Fibroblast of lung (primary cell): ENCODE results near the gene EDRF1. TPM values are rescaled to one million over a fixed set of nuclear protein-coding genes. Genes with fewer than 3 reads are reported as not detected.

Experiments
- DNase-seq, 2 donors: peaks; one replicate each; pipeline versions ENCODE4 v3.0.0 to v3.0.0-alpha.2; 2010; ENCODE audit warnings: low read depth in 2 of 2
- H2AFZ ChIP-seq: 2 replicates; pipeline ENCODE4 v1.5.1; 2012; ENCODE audit warnings: low read length, control low read depth, inconsistent platforms
- H3K27ac ChIP-seq: 2 replicates; pipeline ENCODE4 v1.5.1; 2011; ENCODE audit warnings: low read length, control low read depth; ENCODE audit not compliant: insufficient read depth
- H3K27me3 ChIP-seq: 2 replicates; pipeline ENCODE4 v1.5.1; 2011; ENCODE audit warnings: mild to moderate bottlenecking, low read length; ENCODE audit not compliant: control insufficient read depth, insufficient read depth
- H3K36me3 ChIP-seq: 2 replicates; pipeline ENCODE4 v1.5.1; 2011; ENCODE audit warnings: low read length; ENCODE audit not compliant: control insufficient read depth, insufficient read depth
- H3K4me1 ChIP-seq: 2 replicates; pipeline ENCODE4 v1.5.1; 2011; ENCODE audit warnings: low read length; ENCODE audit not compliant: control insufficient read depth, insufficient read depth; ENCODE audit errors: extremely low read depth
- H3K4me2 ChIP-seq: 2 replicates; pipeline ENCODE4 v1.5.1; 2011; ENCODE audit warnings: low read length, control low read depth; ENCODE audit not compliant: insufficient read depth; ENCODE audit errors: extremely low read depth
- H3K4me3 ChIP-seq, 4 experiments: fragments of 200-600 bp in 1 of 4; sonication (generic) in 1 of 4; replicated peaks in 1 of 4; 2 replicates each; pipeline ENCODE4 v1.5.1; 2011 to 2016; ENCODE audit warnings: low read length in 4 of 4, low read depth in 3 of 4, mild to moderate bottlenecking in 3 of 4, control low read depth in 2 of 4, inconsistent platforms in 1 of 4, mixed read lengths in 1 of 4; ENCODE audit not compliant: insufficient read depth in 1 of 4; ENCODE audit errors: control extremely low read depth in 1 of 4
- H3K79me2 ChIP-seq: 2 replicates; pipeline ENCODE4 v1.5.1; 2012; ENCODE audit warnings: mild to moderate bottlenecking, low read length, inconsistent platforms; ENCODE audit not compliant: control insufficient read depth, insufficient read depth
- H3K9ac ChIP-seq: 2 replicates; pipeline ENCODE4 v1.5.1; 2011; ENCODE audit warnings: mild to moderate bottlenecking, low read length, control low read depth; ENCODE audit not compliant: insufficient read depth
- H3K9me3 ChIP-seq: 2 replicates; pipeline ENCODE4 v1.5.1; 2012; ENCODE audit warnings: low read depth, low read length; ENCODE audit not compliant: control insufficient read depth, insufficient read depth
- H4K20me1 ChIP-seq: 2 replicates; pipeline ENCODE4 v1.5.1; 2011; ENCODE audit warnings: low read length; ENCODE audit not compliant: control insufficient read depth, insufficient read depth; ENCODE audit errors: extremely low read depth
- EZH2 ChIP-seq: IDR thresholded peaks from 2 replicates; pipeline ENCODE4 v1.5.1; 2012; ENCODE audit warnings: low read length, control low read depth, mild to moderate bottlenecking; ENCODE audit errors: missing control alignments
- polyA plus RNA-seq, 2 donors: library from polyadenylated mRNA; depleted of rRNA in 1 of 2; stranded (reverse) in 1 of 2; unstranded in 1 of 2; fragments of >200 nt; gene quantifications; 2 replicates each; pipeline ENCODE4 v1.2.1, GENCODE V29; 2011 to 2012; ENCODE audit warnings: missing spikeins in 1 of 2
- total RNA-seq: library from RNA; depleted of rRNA; stranded (reverse); fragments of >200 nt; gene quantifications from 2 replicates; pipeline ENCODE4 v1.2.1, GENCODE V29; 2014
- TF ChIP-seq, protein P1 (sequence below), 2 donors: IDR thresholded peaks in 1 of 2; conservative IDR thresholded peaks in 1 of 2; 1 replicate in 1 of 2; 2 replicates in 1 of 2; pipeline ENCODE4 v1.5.1; 2011 to 2012; ENCODE audit warnings: low read length in 2 of 2, control low read depth in 1 of 2, inconsistent platforms in 1 of 2, low read depth in 1 of 2, mild to moderate bottlenecking in 1 of 2

The EDRF1 gene
- total and polyA plus RNA-seq, 2 donors (not counting 1 experiment from before 2014, with no cell fraction given) = 19.9 to 25.3 TPM

DNA sequence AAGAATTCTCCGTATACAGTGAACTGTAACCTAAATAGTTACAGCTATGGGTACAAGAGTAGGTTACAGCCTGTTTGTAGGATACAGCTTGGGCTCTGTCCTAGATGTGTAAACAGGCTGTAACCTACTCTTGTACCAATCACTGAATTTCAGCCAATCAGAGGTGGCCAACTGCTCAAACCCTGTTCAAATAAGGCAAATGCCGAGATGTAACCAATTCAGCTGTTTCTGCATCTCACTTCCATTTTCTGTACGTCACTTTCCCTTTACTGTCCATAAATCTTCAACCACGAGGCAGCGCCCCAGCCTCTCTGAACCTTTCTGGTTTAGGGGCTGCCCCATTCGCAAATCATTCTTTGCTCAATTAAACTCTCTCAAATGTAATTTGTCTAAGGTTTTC, 64.4 kb downstream of the EDRF1 start:
- TF ChIP-seq EZH2 = no peak
- TF ChIP-seq, protein P1, sequence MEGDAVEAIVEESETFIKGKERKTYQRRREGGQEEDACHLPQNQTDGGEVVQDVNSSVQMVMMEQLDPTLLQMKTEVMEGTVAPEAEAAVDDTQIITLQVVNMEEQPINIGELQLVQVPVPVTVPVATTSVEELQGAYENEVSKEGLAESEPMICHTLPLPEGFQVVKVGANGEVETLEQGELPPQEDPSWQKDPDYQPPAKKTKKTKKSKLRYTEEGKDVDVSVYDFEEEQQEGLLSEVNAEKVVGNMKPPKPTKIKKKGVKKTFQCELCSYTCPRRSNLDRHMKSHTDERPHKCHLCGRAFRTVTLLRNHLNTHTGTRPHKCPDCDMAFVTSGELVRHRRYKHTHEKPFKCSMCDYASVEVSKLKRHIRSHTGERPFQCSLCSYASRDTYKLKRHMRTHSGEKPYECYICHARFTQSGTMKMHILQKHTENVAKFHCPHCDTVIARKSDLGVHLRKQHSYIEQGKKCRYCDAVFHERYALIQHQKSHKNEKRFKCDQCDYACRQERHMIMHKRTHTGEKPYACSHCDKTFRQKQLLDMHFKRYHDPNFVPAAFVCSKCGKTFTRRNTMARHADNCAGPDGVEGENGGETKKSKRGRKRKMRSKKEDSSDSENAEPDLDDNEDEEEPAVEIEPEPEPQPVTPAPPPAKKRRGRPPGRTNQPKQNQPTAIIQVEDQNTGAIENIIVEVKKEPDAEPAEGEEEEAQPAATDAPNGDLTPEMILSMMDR (conservative IDR thresholded peaks at IDR 0.05 in 1 of 2, IDR thresholded peaks at IDR 0.05 in 1 of 2; ENCODE audit: low read depth in 1 of 2, low read length in 2 of 2) = no peak
- no peaks in the 10 kb centered on the region for H4K20me1 ChIP-seq
- H3K9ac ChIP-seq = no peak overlapping the region
- H2AFZ ChIP-seq = no peak overlapping the region
- peaks cover 2% of the 10 kb centered on the region for H3K27me3 ChIP-seq
- no peak overlapping the region for H3K27ac ChIP-seq
- no peaks in the 10 kb centered on the region for H3K79me2 ChIP-seq
- peak in 1 of 2 donors; percentile 44 for DNase-seq
- no peaks in the 10 kb centered on the region for H3K4me1 ChIP-seq
- no peak overlapping the region for H3K4me3 ChIP-seq
- no peaks in the 10 kb centered on the region for H3K36me3 ChIP-seq
- no peaks in the 10 kb centered on the region for H3K9me3 ChIP-seq
- no peak overlapping the region for H3K4me2 ChIP-seq

DNA sequence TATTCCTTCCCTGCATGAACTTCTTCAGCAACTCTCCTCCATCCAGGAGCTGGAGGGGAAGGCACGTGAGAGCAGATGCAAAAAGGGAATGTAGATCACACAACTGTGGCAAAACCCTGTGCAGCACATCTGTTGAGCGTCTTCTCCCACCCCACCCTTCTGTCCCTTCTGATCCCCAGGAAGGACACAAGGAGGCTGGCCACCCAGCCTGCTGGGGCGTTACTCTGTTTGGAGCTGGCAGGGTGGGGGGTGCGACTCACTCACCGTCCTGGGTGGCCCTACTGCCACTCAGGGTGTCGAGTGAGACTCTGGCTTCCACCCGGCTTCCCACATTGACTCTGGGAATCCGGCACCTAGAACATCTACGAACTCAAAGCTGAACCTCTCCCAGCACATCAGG, 66.3 kb downstream of the EDRF1 start:
- no peaks in the 10 kb centered on the region for H3K4me1 ChIP-seq
- H3K9ac ChIP-seq = no peak overlapping the region
- DNase-seq = no peak
- no peak for TF ChIP-seq EZH2
- TF ChIP-seq, protein P1 (conservative IDR thresholded peaks at IDR 0.05 in 1 of 2, IDR thresholded peaks at IDR 0.05 in 1 of 2; ENCODE audit: low read depth in 1 of 2, low read length in 2 of 2) = no peak
- no peak overlapping the region for H3K27ac ChIP-seq
- no peak overlapping the region for H3K4me3 ChIP-seq
- no peaks in the 10 kb centered on the region for H3K27me3 ChIP-seq
- no peak overlapping the region for H3K4me2 ChIP-seq
- H2AFZ ChIP-seq = no peak overlapping the region
- H4K20me1 ChIP-seq = no peaks in the 10 kb centered on the region
- H3K79me2 ChIP-seq = no peaks in the 10 kb centered on the region
- no peaks in the 10 kb centered on the region for H3K9me3 ChIP-seq
- no peaks in the 10 kb centered on the region for H3K36me3 ChIP-seq

DNA sequence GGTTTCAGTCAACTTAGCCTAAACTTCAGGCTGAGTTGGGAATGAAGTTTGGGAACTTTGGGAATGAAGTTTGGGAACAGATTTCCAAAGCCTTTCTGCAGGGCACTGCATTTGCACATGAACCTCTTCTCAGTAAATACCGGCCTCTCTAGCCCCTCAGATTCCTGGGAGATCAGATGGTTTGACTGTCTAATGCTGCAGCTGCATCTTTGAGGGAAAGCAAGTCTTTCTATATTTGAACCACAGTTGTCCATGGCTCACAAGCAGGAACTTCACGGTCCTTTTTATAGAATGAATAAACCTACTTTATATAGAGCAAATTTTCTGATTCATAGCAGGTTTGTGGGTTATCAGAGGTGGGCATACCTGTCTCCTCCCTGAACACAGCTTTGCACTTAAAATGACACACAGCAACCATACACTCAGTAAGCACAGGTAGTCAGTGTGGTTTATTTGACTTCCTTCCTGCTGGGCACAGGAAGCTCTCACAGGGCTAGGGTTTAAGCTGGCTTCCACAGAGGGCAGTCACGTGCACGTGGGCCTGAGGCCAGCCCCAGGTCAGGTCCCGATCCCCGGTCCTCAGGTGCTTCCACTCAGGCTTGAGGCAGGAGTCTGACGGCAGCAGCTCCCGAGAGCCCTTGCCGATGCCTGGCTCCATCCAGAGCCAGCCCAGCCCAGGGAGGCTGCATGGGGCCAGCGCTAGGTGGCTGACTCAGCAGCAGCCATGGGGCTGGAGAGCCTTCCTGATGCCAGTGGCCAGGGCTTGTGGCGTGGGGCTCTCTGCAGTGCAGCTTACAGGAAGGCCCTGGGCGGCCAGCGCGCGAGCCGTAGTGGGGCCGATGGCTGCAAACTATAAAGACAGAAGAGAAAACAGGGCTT, 68.9 kb downstream of the EDRF1 start:
- no peak overlapping the region for H3K4me3 ChIP-seq
- H3K27me3 ChIP-seq = no peaks in the 10 kb centered on the region
- TF ChIP-seq, protein P1 (conservative IDR thresholded peaks at IDR 0.05 in 1 of 2, IDR thresholded peaks at IDR 0.05 in 1 of 2; ENCODE audit: low read depth in 1 of 2, low read length in 2 of 2) = no peak
- no peak for TF ChIP-seq EZH2
- H2AFZ ChIP-seq = no peak overlapping the region
- no peaks in the 10 kb centered on the region for H3K36me3 ChIP-seq
- no peaks in the 10 kb centered on the region for H3K9me3 ChIP-seq
- no peaks in the 10 kb centered on the region for H3K4me1 ChIP-seq
- no peak overlapping the region for H3K4me2 ChIP-seq
- H3K27ac ChIP-seq = no peak overlapping the region
- no peaks in the 10 kb centered on the region for H3K79me2 ChIP-seq
- H4K20me1 ChIP-seq = no peaks in the 10 kb centered on the region
- no peak for DNase-seq
- H3K9ac ChIP-seq = no peak overlapping the region
